GM23338 (cell line): Measurements from ENCODE around the gene CAPN15. TPM values are rescaled to one million over a fixed set of nuclear protein-coding genes. Genes with fewer than 3 reads are reported as not detected.

Experiments used
- ATAC-seq: fragments of 200-7000 bp; cut with Tn5 transposase; 3 replicates; pipeline ENCODE4 v1.9.1; 2020
- DNase-seq: peaks from one replicate; pipeline ENCODE4 v3.0.0-alpha.2; 2015; ENCODE audit warnings: low spot score
- H2AFZ ChIP-seq: fragments of 200-600 bp; sonication (generic); 2 replicates; pipeline ENCODE4 v1.8.0; 2016; ENCODE audit warnings: antibody characterized with exemption, mild to moderate bottlenecking, moderate library complexity
- H3F3A ChIP-seq: fragments of 200-600 bp; sonication (generic); replicated peaks from 2 replicates; pipeline ENCODE4 v1.8.0; 2017; ENCODE audit warnings: antibody characterized with exemption, mixed run types, low read depth
- H3K27ac ChIP-seq: fragments of 200-600 bp; sonication (generic); 2 replicates; pipeline ENCODE4 v1.6.1; 2016; ENCODE audit warnings: low read depth
- H3K27me3 ChIP-seq: fragments of 200-600 bp; sonication (generic); 2 replicates; pipeline ENCODE4 v1.8.0; 2016; ENCODE audit warnings: mild to moderate bottlenecking, mixed run types, moderate library complexity; ENCODE audit not compliant: insufficient read depth
- H3K36me3 ChIP-seq: fragments of 200-600 bp; sonication (generic); 2 replicates; pipeline ENCODE4 v1.8.0; 2016; ENCODE audit warnings: mild to moderate bottlenecking; ENCODE audit not compliant: insufficient read depth
- H3K4me1 ChIP-seq: fragments of 200-600 bp; sonication (generic); 2 replicates; pipeline ENCODE4 v1.8.0; 2016; ENCODE audit warnings: mild to moderate bottlenecking, moderate library complexity; ENCODE audit not compliant: insufficient read depth
- H3K4me2 ChIP-seq: fragments of 200-600 bp; sonication (generic); 2 replicates; pipeline ENCODE4 v1.7.1; 2017; ENCODE audit warnings: mixed run types
- H3K4me3 ChIP-seq: fragments of 200-600 bp; sonication (generic); 2 replicates; pipeline ENCODE4 v1.6.1; 2016; ENCODE audit warnings: mixed run types
- H3K79me2 ChIP-seq: fragments of 200-600 bp; sonication (generic); replicated peaks from 2 replicates; pipeline ENCODE4 v1.8.0; 2017; ENCODE audit warnings: mild to moderate bottlenecking; ENCODE audit not compliant: insufficient read depth
- H3K9me2 ChIP-seq: fragments of 200-600 bp; sonication (generic); 2 replicates; pipeline ENCODE4 v1.8.0; 2017; ENCODE audit not compliant: insufficient read depth
- H4K20me1 ChIP-seq: fragments of 200-600 bp; sonication (generic); replicated peaks from 2 replicates; pipeline ENCODE4 v1.8.0; 2017; ENCODE audit warnings: mild to moderate bottlenecking; ENCODE audit not compliant: insufficient read depth
- H3K27ac Mint-ChIP-seq: 2 replicates; pipeline ENCODE4 v1.8.0; 2020; ENCODE audit warnings: inconsistent platforms, mild to moderate bottlenecking, moderate library complexity, mixed read lengths
- H3K27me3 Mint-ChIP-seq: 3 replicates; pipeline ENCODE4 v1.8.0; 2022; ENCODE audit warnings: low read depth, mild to moderate bottlenecking, moderate library complexity, mixed read lengths, inconsistent platforms; ENCODE audit not compliant: insufficient read depth, poor library complexity
- H3K36me3 Mint-ChIP-seq: 3 replicates; pipeline ENCODE4 v1.8.0; 2021; ENCODE audit warnings: low read depth, mild to moderate bottlenecking, inconsistent platforms, moderate library complexity, mixed read lengths
- H3K4me1 Mint-ChIP-seq: 3 replicates; pipeline ENCODE4 v1.8.0; 2020; ENCODE audit warnings: mild to moderate bottlenecking, inconsistent platforms, mixed read lengths
- H3K4me3 Mint-ChIP-seq: 3 replicates; pipeline ENCODE4 v1.8.0; 2021; ENCODE audit warnings: moderate library complexity, mild to moderate bottlenecking, inconsistent platforms, mixed read lengths
- H3K9me3 Mint-ChIP-seq: 3 replicates; pipeline ENCODE4 v1.8.0; 2020; ENCODE audit warnings: moderate library complexity, mild to moderate bottlenecking, inconsistent platforms, mixed read lengths
- EZH2 ChIP-seq: fragments of 200-600 bp; sonication (generic); IDR thresholded peaks from one replicate; pipeline ENCODE4 v1.8.0; 2017; ENCODE audit warnings: antibody characterized with exemption, mild to moderate bottlenecking, low read depth; ENCODE audit not compliant: unreplicated experiment
- EZH2phosphoT487 ChIP-seq: fragments of 200-600 bp; sonication (generic); IDR thresholded peaks from one replicate; pipeline ENCODE4 v1.8.1; 2018; ENCODE audit warnings: antibody characterized with exemption; ENCODE audit not compliant: unreplicated experiment
- JUNB ChIP-seq: IDR thresholded peaks from one replicate; pipeline ENCODE4 v1.6.1; 2016; ENCODE audit warnings: antibody characterized with exemption; ENCODE audit not compliant: unreplicated experiment
- REST ChIP-seq: IDR thresholded peaks from one replicate; pipeline ENCODE4 v1.6.1; 2018; ENCODE audit warnings: antibody characterized with exemption; ENCODE audit not compliant: unreplicated experiment
- STAT1 ChIP-seq: IDR thresholded peaks from one replicate; pipeline ENCODE4 v1.6.1; 2016; ENCODE audit warnings: antibody characterized with exemption; ENCODE audit not compliant: unreplicated experiment
- ZNF114 ChIP-seq: fragments of 250-450 bp; sonication (Bioruptor Pico); IDR thresholded peaks from 2 replicates; pipeline ENCODE4 v1.5.0; 2020; ENCODE audit warnings: mild to moderate bottlenecking, moderate library complexity
- ZNF462 ChIP-seq: fragments of 250-450 bp; sonication (Bioruptor Pico); IDR thresholded peaks from 2 replicates; pipeline ENCODE4 v1.5.0; 2020; ENCODE audit warnings: mild to moderate bottlenecking, moderate library complexity
- polyA plus RNA-seq: library from polyadenylated mRNA; unstranded; fragments of >200 nt; fragmentation: Nextera tagmentation; extraction: Ambion mirVana; gene quantifications from 2 replicates; pipeline ENCODE4 v1.2.1, GENCODE V29; 2016
- total RNA-seq: library from RNA; depleted of rRNA; stranded (reverse); fragments of >200 nt; shearing (Covaris generic); gene quantifications from 2 replicates; pipeline ENCODE4 v1.2.3, GENCODE V29; 2014

Gene CAPN15
- total and polyA plus RNA-seq, 2 experiments from 2014 or later = 27.3 to 164 TPM

GRCh38 chr16:598823-599739, 71.6 kb downstream of the CAPN15 start:
- Histone ChIP-seq H2AFZ (no peak overlapping the region), H3K27me3 (no peaks in the 10 kb centered on the region), H3K79me2 (peaks cover 44% of the 10 kb centered on the region), H3K4me2 (no peak overlapping the region), H3K27ac (no peak overlapping the region), H3K36me3 (no peaks in the 10 kb centered on the region), H3K9me2 (no peaks in the 10 kb centered on the region), H3K4me1 (no peaks in the 10 kb centered on the region), H3F3A (0 out of 2 replicates have a peak, but pooled peaks cover 3% of the 10 kb centered on the region), H4K20me1 (peaks cover 6% of the 10 kb centered on the region; the same call in 1 of the 2 replicates), H3K4me3 (no peak overlapping the region)
- Mint-ChIP-seq H3K36me3 (peaks cover 16% of the 10 kb centered on the region), H3K27ac (no peak overlapping the region), H3K9me3 (no peaks in the 10 kb centered on the region; the same call in 1 of the 3 replicates), H3K4me1 (no peaks in the 10 kb centered on the region; the same call in 2 of the 3 replicates), H3K27me3 (peaks cover 15% of the 10 kb centered on the region), H3K4me3 (no peak overlapping the region)
- no peak for TF ChIP-seq ZNF114
- no peak for TF ChIP-seq ZNF462 (CRISPR knock-in tag)
- TF ChIP-seq EZH2phosphoT487 = no peak
- no peak for TF ChIP-seq STAT1
- TF ChIP-seq EZH2 = no peak
- no peak for TF ChIP-seq JUNB
- no peak for TF ChIP-seq REST
- no peak for ATAC-seq
- DNase-seq = no peak
